Activated naive CD8-positive, alpha-beta T cell treated with anti-CD3 and anti-CD28 coated beads for 36 hours (primary cell): Measurements from ENCODE around the gene TULP3. TPM values are rescaled to one million over a fixed set of nuclear protein-coding genes. Genes with fewer than 3 reads are reported as not detected.
"Not testable (repeated sequence)": the region's sequence is repeated elsewhere in the genome, so short reads cannot be mapped to it uniquely, and the experiment has no call there.

ENCODE experiments used
- DNase-seq: peaks from one replicate; pipeline ENCODE4 v3.0.0; 2021
- H3K27ac Mint-ChIP-seq: one replicate; pipeline ENCODE4 v1.8.0; 2022; ENCODE audit warnings: mild to moderate bottlenecking, moderate library complexity, mixed read lengths
- H3K27me3 Mint-ChIP-seq: one replicate; pipeline ENCODE4 v1.8.0; 2022; ENCODE audit warnings: mild to moderate bottlenecking, mixed read lengths
- H3K36me3 Mint-ChIP-seq: one replicate; pipeline ENCODE4 v1.8.0; 2021; ENCODE audit warnings: mild to moderate bottlenecking, mixed read lengths
- H3K4me1 Mint-ChIP-seq: one replicate; pipeline ENCODE4 v1.8.0; 2021; ENCODE audit warnings: mixed read lengths
- H3K4me3 Mint-ChIP-seq: one replicate; pipeline ENCODE4 v1.8.0; 2022; ENCODE audit warnings: mild to moderate bottlenecking, moderate library complexity, mixed read lengths
- H3K9me3 Mint-ChIP-seq: one replicate; pipeline ENCODE4 v1.8.0; 2022; ENCODE audit warnings: mixed read lengths
- total RNA-seq, 2 experiments: library from RNA; stranded (reverse); gene quantifications; one replicate each; pipeline ENCODE4 v1.2.3, GENCODE V29; 2021

TULP3 gene
- total RNA-seq, 2 experiments from 2014 or later, result 5.6 to 6.2 TPM

DNA sequence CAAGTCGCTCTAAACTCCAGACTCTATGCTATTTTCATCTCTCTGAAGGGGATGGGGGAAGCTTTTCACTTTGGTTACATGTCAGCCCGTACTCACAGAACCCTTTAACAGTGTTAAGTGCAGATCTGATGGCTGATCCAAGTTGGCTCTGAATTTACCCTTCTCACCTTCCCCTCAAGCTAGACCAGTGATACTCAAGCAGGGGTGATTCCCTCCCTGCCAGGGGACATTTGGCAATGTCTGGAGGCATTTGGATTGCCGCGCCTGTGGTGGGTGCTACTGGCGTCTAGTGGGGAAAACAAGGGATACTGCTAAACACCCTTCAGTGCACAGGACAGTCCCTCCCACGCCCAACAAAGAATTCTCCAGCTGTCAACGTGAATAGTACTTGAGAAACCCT is 27.8 kb upstream of the TULP3 start:
- peaks cover 35% of the 10 kb centered on the region for H3K36me3 Mint-ChIP-seq
- no peaks in the 10 kb centered on the region for H3K9me3 Mint-ChIP-seq
- H3K4me1 Mint-ChIP-seq, result no peaks in the 10 kb centered on the region
- H3K27me3 Mint-ChIP-seq, result no peaks in the 10 kb centered on the region
- no peak overlapping the region for H3K27ac Mint-ChIP-seq
- no peak overlapping the region for H3K4me3 Mint-ChIP-seq
- no peak for DNase-seq

DNA sequence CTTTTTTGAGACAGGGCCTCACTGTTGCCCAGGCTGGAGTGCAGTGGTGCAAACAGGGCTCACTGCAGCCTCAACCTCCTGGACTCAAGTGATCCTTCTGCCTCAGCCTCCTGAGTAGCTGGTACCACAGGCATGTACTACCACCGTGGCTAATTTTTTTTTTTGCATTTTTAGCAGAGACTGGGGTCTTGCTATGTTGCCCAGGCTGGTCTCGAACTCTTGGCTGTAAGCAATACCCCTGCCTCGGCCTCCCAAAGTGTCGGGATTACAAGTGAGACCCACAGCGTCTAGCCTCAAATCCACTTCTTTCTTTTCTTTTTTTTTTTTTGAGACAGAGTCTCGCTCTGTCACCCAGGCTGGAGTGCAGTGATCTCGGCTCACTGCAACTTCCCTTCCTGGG is 27.3 kb upstream of the TULP3 start:
- H3K9me3 Mint-ChIP-seq, H3K27me3 Mint-ChIP-seq, H3K4me1 Mint-ChIP-seq, H3K4me3 Mint-ChIP-seq, DNase-seq, H3K27ac Mint-ChIP-seq: not testable (repeated sequence)
- H3K36me3 Mint-ChIP-seq, result peaks cover 39% of the 10 kb centered on the region

DNA sequence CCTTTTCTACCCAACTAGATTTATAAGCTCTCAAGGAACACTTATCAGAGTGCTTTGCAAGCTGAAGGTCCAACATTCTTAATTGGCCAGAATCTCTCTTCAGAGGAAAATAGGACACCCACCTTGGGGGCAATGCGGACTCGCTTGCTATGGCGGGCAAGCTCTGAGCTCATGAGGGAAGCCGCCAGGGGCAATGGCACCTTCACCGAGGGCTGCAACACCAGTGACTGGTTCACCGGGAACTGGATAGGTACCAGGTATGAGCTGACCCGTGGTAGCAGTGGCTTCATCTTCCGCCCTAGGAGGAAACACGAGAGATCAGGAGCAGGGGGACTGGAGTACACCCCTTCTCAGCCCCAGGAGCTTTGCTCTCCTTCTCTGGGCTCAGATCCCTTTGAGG is 26.5 kb upstream of the TULP3 start:
- Mint-ChIP-seq H3K36me3 (peaks cover 43% of the 10 kb centered on the region), H3K27me3 (no peaks in the 10 kb centered on the region), H3K4me3 (no peak overlapping the region), H3K27ac (no peak overlapping the region), H3K9me3 (no peaks in the 10 kb centered on the region), H3K4me1 (peaks cover 4% of the 10 kb centered on the region)
- no peak for DNase-seq

DNA sequence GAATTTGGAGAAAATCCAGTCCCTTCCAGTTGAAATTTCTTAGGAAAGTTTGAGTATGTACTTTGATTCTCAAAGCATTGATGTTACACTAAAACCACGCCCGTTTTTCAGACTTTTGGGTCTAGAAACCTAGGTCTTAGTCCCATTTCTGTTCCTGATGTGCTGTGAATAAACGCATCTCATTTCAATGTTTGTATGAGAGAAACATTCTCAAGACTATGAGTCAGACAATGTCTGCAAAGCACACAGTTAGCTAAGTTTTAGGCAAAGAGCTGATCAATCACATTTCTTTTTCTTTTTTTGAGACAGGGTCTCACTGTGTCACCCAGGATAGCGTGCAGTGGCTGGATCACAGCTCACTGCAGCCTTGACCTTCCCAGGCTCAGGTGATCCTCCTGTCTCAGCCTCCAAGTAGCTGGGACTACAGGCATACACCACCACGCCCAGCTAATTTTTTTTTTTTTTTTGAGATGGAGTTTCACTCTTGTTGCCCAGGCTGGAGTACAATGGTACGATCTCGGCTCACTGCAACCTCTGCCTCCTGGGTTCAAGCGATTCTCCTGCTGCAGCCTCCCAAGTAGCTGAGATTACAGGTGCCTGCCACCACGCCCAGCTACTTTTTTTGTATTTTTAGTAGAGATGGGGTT is 21.6 kb upstream of the TULP3 start:
- not testable (repeated sequence) for H3K9me3 Mint-ChIP-seq, H3K4me1 Mint-ChIP-seq, DNase-seq, H3K27ac Mint-ChIP-seq, H3K4me3 Mint-ChIP-seq, H3K27me3 Mint-ChIP-seq
- peaks cover 43% of the 10 kb centered on the region for H3K36me3 Mint-ChIP-seq

DNA sequence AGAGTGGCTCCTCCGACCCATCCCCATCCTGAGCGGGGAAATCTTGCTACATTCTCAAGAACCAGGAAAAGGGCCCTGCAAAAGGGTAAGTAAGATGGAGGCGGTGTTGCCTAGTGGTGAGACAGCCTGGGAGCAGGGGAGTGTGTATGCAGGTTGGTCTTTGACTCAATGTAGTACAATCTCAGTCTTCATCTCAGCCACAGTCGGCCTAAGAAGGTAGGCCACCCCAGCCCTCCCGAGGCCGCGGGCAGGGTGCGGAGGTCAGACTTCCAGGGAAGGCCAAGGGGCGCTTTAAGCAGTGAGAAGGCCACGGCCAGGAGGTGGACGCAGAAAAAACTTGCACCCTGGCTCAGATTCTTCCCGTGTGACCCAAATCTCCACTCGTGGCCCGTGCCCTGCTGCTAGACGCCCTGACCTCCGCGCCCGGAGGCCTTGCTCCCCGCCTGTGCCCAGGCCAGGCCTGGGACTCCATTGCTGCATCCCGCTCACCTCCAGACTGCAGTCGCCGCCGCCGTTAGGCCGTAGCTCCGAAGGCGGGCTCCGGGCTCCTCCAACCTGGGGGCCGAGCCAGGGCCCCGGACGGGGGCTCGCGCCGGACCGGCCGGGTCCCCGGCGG is 14.2 kb upstream of the TULP3 start:
- Mint-ChIP-seq H3K27me3 (no peaks in the 10 kb centered on the region), H3K4me3 (peak overlapping the region; percentile 92), H3K4me1 (peaks cover 25% of the 10 kb centered on the region), H3K9me3 (no peaks in the 10 kb centered on the region), H3K36me3 (peaks cover 38% of the 10 kb centered on the region), H3K27ac (peak overlapping the region; percentile 87)
- peak; percentile 25 for DNase-seq

DNA sequence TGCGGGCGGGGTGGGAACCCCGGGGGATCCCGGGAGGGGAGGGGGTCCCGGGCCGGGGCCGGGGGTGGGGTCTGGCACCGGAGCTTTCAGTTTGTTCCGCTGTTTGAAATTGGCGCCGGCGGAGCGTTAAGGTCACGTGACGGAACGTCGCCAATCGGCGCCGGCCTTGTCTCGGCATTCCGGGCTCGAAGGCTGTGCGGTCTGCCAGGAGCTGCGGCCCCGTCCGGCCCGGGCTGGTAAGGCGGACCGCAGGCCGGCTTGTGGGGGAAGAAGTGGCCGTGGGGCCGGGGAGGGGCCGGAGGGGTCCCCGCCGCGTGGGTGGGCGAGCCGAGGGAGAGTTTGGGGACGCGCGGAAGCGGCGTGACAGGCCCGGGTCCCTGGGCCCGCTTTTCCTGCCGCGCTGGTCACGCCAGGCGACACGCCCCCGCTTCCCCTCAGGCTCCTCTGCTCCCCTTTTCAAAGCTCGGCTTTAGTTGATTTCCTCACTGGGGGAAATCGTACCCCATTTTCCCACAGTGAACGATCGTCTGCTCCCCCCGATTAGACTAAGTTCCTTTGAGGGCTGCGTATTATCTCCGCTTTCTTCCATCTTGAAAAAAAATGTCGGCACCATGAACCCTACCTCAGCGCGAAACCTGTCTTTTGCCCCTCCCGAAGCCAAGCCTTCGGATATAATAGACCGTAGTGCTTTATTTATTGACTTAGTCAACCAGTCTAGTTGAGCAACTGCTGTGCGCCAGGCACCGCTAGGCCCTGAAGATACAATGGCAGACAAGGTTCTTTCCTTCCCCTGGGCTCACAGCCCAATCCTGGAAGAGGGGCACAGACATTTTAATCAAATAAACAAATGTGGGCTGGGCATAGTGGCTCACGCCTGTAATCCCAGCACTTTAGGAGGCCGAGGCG is 13.4 kb upstream of the TULP3 start, which contains the start of the genes FOXM1 and RHNO1:
Gene FOXM1, minus strand, starts transcription at position 128 of the 906 bp plus-strand sequence. CDS start 2,696 bp downstream, outside the sequence.
Gene RHNO1, plus strand, starts transcription at position 177 of the 906 bp plus-strand sequence. CDS start 8,144 bp downstream, outside the sequence.
- Mint-ChIP-seq H3K4me1 (peaks cover 27% of the 10 kb centered on the region), H3K36me3 (peaks cover 33% of the 10 kb centered on the region), H3K27ac (peak within 1 kb of the TSS; percentile 97), H3K9me3 (no peaks in the 10 kb centered on the region), H3K27me3 (no peaks in the 10 kb centered on the region), H3K4me3 (peak within 1 kb of the TSS; percentile 97)
- peak; percentile 86 for DNase-seq

DNA sequence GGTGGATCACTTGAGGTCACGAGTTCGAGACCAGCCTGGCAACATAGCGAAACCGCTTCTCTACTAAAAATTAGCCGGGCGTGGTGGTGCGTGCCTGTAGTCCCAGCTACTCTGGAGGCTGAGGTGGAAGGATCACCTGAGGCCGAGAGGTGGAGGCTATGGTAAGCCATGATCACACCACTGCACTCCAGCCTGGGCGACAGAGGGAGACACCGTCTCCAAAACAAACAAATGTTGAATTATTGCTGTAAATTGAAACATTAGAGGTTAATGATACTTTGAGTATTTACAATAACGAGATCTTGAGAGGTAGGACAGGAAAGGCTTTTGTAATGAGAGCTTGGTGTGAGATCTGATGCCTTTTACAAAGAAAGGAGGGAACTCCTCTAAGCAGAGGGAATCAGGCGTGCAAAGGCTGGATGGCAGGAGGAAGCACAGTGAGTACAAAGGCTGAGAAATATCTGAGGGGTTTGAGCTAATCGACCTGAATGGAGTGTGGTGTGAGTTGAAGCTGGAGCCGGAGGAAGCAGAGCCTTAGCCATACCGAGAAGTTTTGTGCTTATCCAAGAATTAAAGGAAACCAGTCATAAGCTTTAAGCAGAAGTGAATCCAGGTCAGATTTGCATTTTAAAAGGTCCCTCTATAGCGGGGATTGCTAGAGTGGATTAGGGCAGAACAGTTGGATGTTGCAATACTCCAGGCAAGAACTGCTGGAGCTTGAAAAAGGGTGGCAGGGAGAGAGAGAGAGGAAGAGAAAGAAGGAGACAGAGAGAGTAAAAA is 12.5 kb upstream of the TULP3 start:
- Mint-ChIP-seq H3K9me3 (no peaks in the 10 kb centered on the region), H3K27ac (peak overlapping the region; percentile 97), H3K36me3 (peaks cover 32% of the 10 kb centered on the region), H3K4me3 (peak overlapping the region; percentile 97), H3K27me3 (no peaks in the 10 kb centered on the region), H3K4me1 (peaks cover 27% of the 10 kb centered on the region)
- DNase-seq, result no peak

DNA sequence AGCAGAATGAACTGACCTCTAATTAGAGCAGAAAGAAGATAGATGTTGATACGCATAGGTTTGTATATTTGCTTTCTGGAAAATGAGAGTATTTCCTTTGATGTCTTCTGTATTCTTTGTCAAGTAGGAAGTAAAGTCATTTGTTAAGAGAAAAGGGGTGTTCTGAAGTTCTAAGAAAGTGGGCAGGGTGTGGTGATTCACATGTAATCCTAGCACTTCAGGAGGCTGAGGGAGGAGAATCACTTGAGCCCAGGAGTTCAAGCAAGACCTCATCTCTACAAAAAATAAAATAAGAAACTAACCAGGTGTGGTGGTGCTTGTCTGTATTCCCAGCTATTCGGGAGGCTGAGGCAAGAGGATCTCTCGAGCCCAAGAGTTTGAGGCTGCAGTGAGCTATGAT is 10.8 kb upstream of the TULP3 start:
- no peaks in the 10 kb centered on the region for H3K27me3 Mint-ChIP-seq
- peaks cover 30% of the 10 kb centered on the region for H3K4me1 Mint-ChIP-seq
- no peaks in the 10 kb centered on the region for H3K9me3 Mint-ChIP-seq
- no peak overlapping the region for H3K27ac Mint-ChIP-seq
- H3K36me3 Mint-ChIP-seq, result peaks cover 25% of the 10 kb centered on the region
- no peak for DNase-seq
- H3K4me3 Mint-ChIP-seq, result no peak overlapping the region

DNA sequence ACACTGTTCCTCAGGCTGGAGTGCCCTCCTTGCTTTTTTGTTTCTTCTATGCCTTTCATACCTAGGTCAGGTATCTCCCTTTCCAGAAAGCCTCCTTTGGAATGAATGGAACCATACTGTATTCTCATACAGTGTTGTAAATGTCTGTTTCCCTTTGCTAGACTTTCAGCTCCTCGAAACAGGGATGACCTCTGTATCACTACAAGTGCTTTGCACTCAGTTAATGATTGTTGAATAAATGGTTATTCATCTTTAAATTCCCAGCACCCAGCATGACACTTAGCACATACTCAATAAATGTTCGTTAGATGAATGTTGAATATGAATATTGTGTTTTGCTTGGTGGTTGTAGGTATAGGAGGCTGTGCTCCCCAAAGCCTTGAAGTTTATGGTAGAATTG is 5.9 kb upstream of the TULP3 start:
- Mint-ChIP-seq H3K27ac (no peak overlapping the region), H3K4me1 (peaks cover 15% of the 10 kb centered on the region), H3K27me3 (no peaks in the 10 kb centered on the region), H3K36me3 (peaks cover 26% of the 10 kb centered on the region), H3K4me3 (no peak overlapping the region), H3K9me3 (no peaks in the 10 kb centered on the region)
- no peak for DNase-seq

DNA sequence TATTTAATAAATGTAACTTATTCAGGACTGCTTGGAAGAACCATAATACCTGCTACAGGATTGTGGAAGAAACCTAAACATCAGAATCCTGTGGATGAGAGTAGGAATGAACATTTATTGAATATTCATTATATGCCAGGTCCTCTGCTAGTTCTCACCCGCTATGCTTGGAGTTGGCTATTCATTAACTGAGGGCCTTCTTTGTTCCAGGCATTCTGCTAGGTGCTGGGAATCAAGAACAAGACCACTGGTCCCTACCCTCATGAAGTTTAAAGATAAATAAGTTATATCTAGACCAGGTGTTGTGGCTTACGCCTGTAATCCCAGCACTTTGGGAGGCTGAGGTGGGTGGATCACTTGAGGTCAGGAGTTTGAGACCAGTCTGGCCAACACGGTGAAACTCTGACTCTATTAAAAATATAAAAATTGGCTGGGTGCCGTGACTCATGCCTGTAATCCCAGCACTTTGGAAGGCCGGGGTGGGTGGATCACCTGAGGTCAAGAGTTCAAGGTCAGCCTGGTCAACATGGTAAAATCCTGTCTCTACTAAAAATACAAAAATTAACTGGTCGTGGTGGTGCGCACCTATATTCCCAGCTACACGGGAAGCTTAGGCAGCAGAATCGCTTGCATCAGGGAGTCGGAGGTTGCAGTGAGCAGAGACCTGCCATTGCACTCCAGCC is 3.8 kb upstream of the TULP3 start:
- Mint-ChIP-seq H3K4me1 (peaks cover 26% of the 10 kb centered on the region), H3K27me3 (no peaks in the 10 kb centered on the region), H3K27ac (no peak overlapping the region), H3K4me3 (no peak overlapping the region), H3K36me3 (peaks cover 23% of the 10 kb centered on the region), H3K9me3 (no peaks in the 10 kb centered on the region)
- no peak for DNase-seq

DNA sequence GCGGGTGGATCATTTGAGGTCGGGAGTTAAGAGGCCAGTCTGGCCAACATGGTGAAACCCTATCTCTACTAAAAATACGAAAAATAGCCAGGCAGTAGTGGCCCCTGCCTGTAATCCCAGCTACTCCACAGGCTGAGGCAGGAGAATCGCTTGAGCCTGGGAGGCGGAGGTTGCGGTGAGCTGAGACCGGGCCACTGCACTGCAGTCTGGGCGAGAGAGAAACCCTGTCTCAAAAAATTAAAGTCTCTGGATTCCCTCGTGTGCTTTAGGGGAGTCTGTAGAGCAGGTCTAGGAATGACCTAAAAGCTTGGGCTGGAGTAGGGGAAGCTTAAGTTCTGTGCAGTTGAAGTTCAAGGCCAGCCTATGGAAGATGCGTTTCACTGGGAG is 697 bp upstream of the TULP3 start:
- Mint-ChIP-seq H3K4me3 (peak overlapping the region; percentile 89), H3K4me1 (peaks cover 28% of the 10 kb centered on the region), H3K27me3 (no peaks in the 10 kb centered on the region), H3K27ac (peak overlapping the region; percentile 84), H3K9me3 (no peaks in the 10 kb centered on the region), H3K36me3 (peaks cover 18% of the 10 kb centered on the region)
- no peak for DNase-seq

DNA sequence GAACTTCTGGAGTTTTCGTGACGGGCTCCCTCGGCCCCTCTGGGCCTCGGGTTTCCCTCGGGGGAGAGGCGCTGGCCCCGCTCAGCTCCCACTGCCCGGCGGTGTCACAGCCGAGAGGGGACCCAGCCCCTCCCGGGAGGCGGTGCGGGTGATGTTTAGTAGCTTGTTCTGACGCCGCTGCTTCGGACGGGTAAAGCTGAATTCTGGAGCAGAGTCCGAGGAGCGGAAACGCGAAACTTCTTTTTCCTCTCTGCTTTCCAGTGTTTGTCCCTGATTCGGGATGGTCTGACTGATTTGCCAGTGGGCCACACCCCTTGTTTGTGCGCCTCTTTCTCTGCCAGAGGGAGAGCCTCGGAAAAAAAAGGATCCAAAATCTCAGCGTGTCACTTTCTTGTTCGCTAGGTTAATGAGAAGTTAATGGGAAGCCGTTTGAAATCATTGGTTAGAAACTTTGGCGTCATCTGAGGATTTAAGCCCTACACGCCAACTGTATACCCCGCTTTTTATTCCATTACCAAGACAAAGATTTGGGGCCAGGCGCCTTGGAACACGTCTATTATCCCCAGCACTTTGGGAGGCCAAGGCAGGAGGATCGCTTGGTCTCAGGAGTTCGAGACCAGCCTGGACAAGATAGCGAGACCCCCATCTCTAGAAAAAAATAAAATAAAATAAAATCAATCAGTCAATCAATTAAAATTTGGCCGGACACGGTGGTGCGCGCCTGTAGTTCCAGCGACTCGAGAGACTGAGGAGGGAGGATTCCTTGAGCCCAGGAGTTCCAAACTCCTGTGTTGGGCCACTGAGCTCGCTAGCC is 756 bp downstream of the TULP3 start:
- Mint-ChIP-seq H3K9me3 (no peaks in the 10 kb centered on the region), H3K27ac (peak overlapping the region; percentile 29)
- DNase-seq, result no peak

DNA sequence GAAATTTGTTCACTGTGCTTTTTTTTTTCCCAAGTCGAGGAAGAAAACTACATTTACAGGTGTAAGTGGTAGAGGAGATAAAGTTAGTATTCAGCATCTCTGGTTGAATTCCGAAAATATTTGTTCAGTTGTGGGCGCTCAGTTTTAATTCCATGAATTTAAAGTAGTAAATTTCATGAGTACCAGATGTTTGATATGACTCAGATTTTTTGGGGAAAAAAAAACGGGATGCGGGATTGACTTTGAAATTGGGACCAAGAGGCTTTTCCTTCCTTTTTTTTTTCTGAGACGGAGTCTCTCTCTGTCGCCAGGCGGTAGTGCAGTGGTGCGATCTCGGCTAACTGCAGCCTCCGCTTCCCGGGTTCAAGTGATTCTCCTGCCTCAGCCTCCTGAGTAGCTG is 1.6 kb downstream of the TULP3 start:
- no peak overlapping the region for H3K27ac Mint-ChIP-seq
- peak overlapping the region; percentile 89 for H3K4me3 Mint-ChIP-seq
- no peaks in the 10 kb centered on the region for H3K27me3 Mint-ChIP-seq
- DNase-seq, result no peak
- H3K9me3 Mint-ChIP-seq, result no peaks in the 10 kb centered on the region
- peaks cover 9% of the 10 kb centered on the region for H3K36me3 Mint-ChIP-seq
- H3K4me1 Mint-ChIP-seq, result peaks cover 33% of the 10 kb centered on the region

More for the DNA sequence above, 756 bp downstream of the TULP3 start:
- H3K4me3 Mint-ChIP-seq, result peak overlapping the region; percentile 89
- H3K4me1 Mint-ChIP-seq, result peaks cover 33% of the 10 kb centered on the region
- H3K27me3 Mint-ChIP-seq, result no peaks in the 10 kb centered on the region
- H3K36me3 Mint-ChIP-seq, result peaks cover 9% of the 10 kb centered on the region
